NCI-H2227 treated with DMSO at 0.1 percent for 48 hours (cell line): ENCODE data around the gene ETV1.
A peak's percentile ranks its signal among the peaks of the same experiment; 100 is the strongest.
"Not testable (repeated sequence)": the region's sequence is repeated elsewhere in the genome, so short reads cannot be mapped to it uniquely, and the experiment has no call there.

ENCODE experiments used
- DNase-seq: peaks from one replicate; lab custom pipeline; 2025; lab: John Stamatoyannopoulos, UW

Gene ETV1

DNA sequence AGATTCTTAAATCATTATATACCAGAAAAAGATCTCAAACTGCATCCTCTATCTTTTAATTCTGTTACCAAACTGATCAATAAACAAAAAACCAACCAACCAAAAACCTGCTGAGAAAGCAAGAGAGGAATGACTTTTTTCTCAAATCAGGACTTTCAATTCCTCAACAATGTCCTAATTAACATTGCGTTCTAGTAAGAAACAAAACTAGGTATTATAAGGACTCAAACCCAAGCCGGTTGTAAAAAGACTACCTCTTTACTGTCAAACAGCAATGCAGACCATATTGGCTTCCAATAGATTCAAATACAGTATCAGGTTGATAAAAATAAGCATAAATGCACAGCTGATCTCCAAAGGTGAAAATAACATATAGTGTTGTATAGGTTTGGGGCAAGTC is 57.3 kb downstream of the ETV1 start:
- DNase-seq = no peak

DNA sequence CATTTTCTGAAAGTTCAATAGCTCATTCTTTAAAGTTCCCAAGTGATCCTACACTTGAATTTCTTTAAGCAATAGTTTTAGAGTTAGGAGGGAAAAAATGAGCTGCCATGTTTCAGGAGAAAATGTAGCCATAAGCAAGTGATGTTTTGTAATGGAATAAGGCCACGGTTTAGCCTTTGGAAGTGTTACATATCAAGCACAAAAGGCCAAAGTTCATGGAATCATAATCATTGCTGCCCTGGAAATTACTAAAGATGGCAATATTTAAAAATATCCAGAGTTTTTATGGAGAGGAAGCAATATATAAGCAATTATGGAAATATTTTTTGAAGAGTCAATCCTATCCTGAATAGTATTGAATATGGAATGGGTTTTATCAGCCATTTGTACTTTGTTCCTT is 68.4 kb downstream of the ETV1 start:
- DNase-seq = no peak

DNA sequence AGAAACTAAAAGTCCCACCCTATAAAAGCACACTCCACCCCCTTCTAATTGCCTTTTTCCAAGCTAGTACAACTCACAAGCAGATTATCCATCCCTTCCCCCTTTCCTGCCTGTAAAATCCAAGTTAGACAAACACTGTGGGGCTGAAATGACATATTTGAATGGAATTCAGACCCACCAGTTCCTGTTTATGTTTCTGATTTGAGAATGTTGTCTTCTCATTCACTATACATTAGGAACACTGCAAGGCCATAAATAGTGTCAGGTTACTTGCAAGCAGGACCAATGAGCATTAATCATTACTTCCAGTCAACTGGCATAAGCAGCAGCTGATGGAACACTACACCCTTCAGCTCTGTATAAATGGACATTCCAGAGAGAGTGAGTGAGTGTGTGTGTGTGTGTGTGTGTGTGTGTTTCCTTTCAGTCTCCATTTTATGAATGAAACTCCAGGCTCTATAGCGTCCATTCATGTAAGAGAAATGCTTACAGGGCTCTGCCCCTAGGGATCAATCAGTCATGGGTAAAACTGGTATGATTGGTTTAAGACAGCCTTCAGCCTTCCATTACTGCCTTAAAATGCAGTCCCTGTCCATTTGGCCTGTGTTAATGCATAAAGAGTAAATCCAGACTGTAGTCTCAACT is 69.3 kb downstream of the ETV1 start:
- peak; percentile 80 for DNase-seq

DNA sequence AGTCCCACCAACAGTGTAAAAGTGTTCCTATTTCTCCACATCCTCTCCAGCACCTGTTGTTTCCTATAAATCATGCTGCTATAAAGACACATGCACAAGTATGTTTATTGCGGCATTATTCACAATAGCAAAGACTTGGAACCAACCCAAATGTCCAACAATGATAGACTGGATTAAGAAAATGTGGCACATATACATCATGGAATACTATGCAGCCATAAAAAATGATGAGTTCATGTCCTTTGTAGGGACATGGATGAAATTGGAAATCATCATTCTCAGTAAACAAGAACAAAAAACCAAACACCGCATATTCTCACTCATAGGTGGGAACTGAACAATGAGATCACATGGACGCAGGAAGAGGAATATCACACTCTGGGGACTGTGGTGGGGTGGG is 71.1 kb downstream of the ETV1 start:
- not testable (repeated sequence) for DNase-seq

DNA sequence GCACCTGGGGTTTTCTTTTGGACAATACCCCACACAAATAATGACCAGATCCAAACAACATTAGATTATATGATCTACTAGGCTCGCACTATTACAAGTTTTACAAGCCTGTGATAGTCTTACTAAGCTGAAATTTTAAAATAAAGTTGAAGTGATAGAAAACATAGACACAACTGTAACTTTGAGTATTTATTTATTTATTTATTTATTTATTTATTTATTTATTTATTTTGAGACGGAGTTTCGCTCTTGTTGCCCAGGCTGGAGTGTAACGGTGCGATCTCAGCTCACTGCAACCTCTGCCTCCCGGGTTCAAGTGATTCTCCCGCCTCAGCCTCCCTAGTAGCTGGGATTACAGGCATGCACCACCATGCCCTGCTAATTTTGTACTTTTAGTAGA is 72.4 kb downstream of the ETV1 start:
- not testable (repeated sequence) for DNase-seq

DNA sequence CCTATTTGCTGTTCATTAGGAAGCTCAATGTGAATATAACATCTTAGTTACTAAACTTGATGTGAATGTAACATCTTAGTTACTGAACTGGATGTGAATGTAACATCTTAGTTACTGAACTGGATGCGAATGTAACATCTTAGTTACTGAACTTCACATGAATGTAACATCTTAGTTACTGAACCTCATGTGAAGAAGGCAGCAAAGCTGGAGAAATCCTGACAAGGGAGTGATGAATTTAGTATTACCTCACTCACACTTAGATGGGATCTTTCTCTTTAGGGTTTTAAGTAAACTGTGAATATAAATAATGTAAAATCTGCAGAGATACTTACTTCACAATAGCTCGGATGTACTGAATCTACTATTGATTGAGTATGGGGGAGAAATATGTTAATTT is 73.6 kb downstream of the ETV1 start:
- no peak for DNase-seq

DNA sequence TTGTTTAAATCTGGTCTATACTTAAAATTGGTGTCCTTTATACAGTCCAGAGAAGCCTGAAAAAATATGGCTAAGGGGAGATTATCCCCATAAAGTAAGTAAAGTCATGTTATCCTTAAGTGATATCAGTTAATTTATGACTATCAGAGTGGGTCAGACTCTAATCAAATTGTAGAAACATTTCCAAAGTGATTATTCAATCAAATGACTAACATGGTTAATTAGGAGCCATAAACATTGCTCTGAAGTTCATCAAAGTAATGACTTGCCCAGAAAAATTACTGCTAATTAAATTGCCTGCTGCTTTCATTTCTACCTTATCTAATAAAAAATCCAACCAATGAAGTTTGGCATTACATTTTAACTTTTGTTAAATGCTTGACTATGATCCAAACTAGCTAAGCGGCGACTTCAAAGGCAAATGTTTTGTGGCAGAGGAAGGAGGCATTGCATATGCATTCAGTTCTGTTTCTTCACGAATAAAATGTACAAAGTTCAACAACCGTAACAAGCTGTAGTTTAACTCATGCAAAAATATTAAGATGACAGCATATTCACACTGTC is 76.7 kb downstream of the ETV1 start:
- no peak for DNase-seq

DNA sequence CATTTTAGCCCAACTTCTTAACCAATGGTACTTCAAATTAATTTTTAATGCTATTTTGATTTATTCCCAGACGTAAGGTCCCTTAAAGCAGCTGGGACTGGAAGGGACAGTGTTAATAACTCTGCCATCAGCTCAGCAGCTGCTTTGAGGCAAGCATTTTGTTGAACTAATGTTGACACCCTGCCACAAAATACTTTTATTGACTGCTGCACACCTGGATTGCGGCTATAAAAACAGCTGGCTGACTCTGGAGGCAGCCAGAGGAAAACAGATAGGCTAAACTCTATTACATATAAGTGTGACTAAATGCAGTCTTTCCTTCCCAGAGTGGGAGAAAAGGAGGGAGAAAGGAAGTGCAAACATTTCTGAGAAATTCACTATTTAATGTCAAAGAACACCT is 77.6 kb downstream of the ETV1 start:
- no peak for DNase-seq

DNA sequence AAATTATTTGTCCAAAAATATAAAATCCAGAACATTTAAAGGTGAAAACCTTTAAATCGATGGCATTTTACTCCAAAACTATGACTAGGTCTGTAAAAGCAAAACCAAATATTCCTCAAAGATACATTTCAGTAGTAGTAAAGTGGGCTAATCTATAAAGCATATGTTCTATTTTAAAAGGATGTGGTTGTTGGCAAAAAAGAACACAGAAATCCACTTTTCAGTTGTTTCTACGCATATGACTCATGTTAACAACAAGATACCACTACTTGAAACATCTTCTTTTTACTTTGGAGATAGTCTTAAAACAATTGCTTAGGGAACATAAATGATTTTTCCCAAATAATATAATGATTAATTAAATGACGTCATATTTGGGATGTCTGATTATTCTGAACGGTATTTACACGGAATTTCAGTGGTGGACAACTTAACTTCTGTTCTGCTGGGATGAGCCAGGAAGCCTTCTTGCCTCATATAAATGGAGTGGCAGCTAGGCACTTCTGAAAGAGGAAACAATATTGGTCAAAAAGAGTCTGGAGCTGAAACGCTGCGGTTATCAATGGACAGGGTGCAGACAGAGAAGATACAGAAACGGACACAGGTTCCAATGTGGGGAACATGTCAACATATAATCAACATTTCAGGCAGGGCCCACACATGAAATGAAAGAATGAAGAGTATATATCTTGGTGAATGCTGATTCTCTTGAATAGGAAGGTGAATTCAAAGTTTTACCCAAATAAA is 78.5 kb downstream of the ETV1 start:
- no peak for DNase-seq

DNA sequence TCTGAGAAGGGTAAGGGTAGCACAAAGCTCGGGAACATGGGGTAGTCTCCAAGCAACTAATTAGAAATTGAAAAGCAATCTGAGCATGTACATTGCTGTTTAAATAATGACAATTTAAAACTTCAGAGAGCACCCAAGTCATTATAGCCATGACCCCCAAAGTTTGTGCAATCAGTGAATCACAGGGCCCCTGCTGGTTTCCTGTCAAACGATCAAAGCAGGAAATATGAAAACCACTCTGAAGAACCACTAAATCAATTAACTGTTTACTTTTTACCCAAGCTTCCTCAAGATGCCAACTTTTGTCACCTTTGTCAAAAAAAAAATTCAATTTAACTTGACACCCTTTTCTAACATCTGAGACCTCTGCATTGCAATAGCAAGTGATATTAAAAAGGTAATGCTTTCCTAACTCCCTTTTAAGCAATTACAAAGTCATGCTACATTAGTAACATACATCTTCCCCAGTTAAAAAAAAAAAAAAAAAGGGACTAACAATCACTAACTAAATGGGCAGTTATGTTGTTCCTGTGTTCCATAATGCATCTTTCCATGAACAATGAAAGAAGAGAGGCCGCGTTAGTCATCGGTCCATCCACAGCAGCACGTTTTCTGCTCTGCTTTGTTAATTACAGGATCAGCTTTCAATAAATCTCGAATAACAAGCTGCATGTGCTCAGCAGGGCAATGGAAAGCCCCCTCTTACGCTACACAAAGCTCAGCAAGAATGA is 80.6 kb downstream of the ETV1 start:
- peak; percentile 74 for DNase-seq

DNA sequence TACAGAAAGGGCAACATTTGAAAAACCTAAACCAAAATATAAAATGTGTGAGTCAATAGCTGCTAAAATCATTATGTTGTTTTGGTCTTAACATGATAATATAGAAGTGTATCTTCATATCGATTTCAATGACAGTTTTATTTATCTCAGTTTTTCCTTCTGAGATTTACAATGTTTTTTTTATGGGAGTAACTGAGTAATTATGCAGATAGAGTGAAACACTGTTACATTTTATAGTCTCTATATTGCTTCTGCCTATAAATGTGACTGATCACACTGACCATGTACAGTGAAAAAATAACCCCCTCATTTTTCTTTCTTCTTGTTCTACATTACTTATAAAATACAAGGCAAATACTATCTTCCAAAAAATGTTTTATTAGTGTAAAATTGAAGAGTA is 81.6 kb downstream of the ETV1 start:
- no peak for DNase-seq

DNA sequence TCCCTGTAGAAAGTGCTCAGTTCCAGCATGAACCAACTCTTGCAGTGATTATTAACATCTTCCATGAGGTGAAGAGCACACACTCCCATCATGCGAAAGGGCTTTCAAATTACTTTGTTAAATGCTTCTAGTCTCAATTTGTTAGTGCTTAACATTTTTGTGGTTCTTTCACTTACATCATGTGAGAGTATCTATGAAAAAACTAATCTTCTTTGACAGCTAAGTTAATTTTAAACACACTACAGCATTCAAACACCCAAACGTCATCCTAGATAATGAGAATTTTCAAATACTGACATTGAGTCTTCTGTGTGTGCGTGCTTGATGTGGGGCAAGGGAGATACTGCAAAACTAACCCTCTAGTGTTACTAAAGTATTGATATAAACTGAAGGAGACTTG is 84.8 kb downstream of the ETV1 start:
- no peak for DNase-seq

DNA sequence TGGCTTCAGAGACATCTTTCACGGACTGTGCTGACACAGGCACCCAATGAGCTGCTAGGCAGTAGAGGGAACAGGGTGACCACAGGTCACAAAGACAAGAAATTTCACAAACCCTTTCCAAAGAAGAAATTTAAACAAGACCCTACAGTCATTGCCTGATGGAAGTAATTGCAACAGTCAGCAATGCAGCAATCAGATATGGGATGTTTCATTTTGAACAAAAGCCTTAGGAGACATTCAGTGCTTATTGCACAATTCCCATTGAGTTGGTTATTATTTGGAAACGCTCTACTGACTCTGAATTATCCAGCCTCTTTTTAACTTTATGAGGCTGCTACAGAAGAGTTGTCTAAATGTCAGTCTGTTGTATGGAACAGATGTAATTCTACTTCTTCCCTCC is 85.5 kb downstream of the ETV1 start:
- DNase-seq = no peak

DNA sequence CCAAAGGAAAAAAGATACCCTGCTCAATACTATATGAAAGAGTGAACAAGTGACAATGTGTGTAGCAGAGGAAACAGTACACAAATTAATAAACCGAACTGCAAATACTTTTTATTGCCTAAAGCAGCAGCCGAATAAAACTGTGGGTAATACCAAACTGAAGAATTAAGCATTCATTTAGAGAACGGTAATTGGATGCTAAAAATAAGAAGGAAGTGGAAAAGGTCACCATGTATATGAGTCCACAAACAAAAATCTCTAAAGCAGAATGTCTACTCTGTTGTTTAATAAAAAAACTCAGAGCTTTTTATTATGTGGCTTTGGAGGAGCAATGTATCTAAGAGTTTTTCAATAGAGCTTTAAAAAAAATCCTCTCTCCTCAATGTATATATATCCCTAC is 87.9 kb downstream of the ETV1 start:
- no peak for DNase-seq

DNA sequence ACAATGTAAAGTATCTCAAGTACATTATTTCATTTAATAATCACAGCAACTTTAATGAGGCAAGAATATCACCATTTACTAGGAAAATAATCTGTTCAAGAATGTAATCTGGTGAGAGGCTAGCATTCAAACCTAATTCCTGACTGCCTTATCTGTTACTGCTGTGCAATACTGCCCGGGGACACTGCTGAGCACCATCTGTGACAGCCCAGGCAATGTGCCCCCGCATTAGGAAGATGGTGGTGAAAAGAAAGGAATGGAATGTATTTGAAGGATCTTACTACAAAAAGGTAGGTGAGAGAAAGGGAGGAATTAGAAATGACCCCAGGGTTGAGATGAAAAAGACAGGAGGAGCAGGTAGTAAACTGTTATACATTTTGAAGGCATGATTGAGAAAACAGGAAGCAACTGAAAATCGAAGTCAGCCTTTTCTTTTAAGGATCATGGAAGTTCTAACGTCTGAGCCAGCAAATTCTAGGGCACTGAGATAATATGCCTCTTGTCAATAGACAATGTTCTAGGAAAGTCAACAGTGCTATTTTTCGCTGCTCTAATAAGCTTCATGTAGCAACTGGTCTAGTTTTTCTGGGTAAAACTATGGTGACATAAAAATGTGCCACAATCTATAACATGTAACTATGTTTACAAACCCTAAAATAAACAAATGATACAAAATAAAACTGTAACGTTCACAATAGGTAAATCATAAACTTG is 90.4 kb downstream of the ETV1 start:
- no peak for DNase-seq

DNA sequence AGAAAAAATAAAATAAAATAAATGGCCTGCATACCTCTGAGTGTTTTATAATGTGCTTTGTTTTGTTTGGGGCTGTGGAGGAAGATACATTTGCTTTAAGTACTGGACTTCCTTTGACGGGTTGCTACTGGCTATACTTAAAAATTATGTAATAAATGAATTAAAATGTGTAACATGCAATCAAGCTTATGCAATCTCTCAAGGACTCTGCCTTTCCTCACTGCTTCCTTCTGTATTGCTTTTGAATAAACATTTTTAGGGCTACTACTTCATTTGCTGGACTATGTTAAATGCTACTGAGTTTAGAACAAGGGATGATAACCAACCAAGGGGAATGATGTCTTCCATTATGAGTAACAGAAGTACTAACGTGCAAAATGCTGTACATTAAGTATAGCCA is 91.6 kb downstream of the ETV1 start:
- no peak for DNase-seq

DNA sequence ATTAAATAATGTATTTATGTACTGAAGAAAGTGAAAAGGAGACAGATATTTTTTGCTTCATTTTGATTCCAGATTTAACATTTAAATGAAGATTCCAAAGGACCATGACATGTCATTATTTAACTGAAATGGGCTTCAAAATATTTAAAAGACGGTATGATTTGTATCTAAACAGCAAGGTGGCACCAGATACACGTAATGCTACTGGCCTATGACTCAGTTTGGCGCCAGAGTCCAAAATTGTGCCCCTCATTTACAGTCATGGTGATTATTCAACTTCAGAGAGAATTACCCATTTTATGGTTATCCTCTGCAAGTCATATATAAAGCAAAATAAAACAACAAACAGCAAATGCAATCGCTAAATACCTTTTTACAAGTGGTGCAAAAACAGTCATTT is 94.5 kb downstream of the ETV1 start:
- no peak for DNase-seq

DNA sequence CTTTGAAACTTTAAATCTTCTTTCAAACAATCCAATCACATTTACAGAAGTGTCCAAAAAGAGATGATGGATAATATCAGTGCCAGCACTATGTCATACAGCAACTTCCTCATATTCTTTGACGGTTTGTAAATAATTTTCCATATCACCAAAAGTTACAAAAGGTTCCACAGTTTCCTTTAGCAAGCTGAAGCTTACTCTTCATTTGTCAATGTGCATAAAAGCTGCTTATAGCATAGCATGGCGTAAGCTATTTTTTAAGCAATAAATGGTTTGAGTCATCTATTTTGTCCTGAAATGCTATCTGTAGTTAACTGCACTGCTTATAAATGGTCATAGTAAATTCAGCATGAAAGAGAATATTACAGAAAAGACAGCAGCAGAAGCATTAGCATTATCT is 95.1 kb downstream of the ETV1 start:
- DNase-seq = no peak

DNA sequence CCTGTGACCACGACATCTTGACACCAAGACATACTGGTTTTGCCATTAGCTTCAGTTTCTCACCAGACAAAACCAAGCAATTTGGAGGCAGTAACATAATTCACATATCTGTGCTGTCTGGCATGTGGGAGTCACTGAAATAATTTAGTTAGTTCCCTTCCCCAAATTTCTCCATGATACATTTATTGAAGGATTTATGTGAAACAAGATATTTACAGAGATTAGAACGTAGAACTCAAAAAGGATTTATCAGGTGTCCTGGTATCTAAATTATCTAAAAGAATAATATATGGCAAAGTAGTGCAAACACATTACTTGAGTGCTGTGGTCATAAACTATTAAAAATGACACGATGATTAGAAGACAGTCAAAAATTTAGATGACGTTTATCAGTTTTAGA is 98.7 kb downstream of the ETV1 start:
- no peak for DNase-seq

DNA sequence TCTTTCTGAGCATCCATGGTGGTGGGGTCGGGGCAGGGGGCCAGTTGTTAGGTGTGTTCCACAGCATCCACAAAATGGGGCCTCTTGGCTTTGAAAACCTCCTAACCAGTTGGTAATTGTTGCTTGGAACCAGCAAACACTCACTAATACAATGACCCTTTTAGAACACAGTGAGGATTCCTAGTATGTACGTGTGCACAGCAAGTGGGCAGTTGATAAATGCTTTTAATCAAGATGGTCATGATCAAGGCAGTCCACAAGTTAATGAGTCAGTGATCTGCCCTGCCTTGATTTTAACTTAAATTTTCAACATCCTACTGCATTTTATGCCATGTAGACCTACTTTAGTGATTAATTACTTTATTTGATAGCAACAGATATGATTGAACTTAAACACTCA is 103.1 kb downstream of the ETV1 start:
- DNase-seq = no peak

DNA sequence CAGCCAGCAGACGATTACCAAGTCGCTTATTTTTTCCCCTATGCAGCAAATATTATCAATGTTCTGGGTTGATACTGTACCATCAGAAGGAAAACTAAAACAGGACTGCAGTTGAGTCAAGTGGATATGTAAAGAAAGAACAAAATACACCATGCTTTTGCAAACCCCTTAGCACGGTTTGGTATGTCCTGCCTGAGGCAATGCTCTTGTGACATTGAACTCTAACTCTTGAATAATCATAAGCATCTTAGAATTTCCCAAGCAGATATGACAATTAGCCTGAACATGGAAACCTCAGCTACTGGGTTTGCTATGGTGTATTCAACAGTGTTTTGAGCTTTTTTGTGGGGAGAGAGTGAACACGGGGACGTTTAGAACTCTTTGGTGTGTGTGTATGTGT is 107.4 kb downstream of the ETV1 start:
- no peak for DNase-seq

DNA sequence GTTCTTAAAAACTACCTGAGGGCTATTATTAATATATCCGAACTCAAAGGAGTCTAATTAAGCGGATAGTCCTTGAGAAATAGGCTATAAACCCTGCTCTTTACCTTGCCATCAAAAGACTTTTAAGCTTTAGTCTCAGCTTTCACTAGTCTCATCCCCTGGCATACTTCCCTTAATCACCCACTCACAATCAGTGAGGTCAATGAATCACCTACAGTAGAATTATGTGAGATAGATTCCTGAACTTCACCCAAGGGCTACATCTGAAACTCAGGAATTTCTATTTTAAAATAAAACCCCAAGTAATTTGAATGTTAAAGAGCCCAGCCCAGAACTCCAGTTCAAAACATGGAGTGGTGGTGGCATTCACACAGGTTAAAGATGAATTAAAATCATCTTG is 108.7 kb downstream of the ETV1 start:
- DNase-seq = no peak
